Measurements from ENCODE around the gene SGTA. TPM values are rescaled to one million over a fixed set of nuclear protein-coding genes. Genes with fewer than 3 reads are reported as not detected.

The SGTA gene
- polyA plus RNA-seq, 1 donor (not counting 4 experiments of a cell fraction or from before 2014, with no cell fraction given), result 36.1 TPM

GRCh38 chr19:2791440-2791839, 8.4 kb upstream of the SGTA start:
- Histone ChIP-seq H3K36me3 (ENCODE audit: control insufficient read depth in 2 of 2, extremely low read depth in 1 of 2, insufficient read depth in 2 of 2, low read length in 2 of 2) (peaks cover 17 to 32% of the 10 kb centered on the region in 2 experiments), H3K79me2 (ENCODE audit: control insufficient read depth, insufficient read depth, low read length) (peaks cover 44% of the 10 kb centered on the region), H3K9ac (ENCODE audit: control insufficient read depth, extremely low read depth, insufficient read depth, low read length) (no peak overlapping the region), H3K9me3 (ENCODE audit: control insufficient read depth, low read depth, low read length) (no peaks in the 10 kb centered on the region), H3K9me1 (ENCODE audit: control insufficient read depth, extremely low read depth, insufficient read depth, low read length) (no peaks in the 10 kb centered on the region), H3K27me3 (ENCODE audit: control insufficient read depth, extremely low read depth, insufficient read depth, low read length) (no peaks in the 10 kb centered on the region), H2AFZ (ENCODE audit: control insufficient read depth, low read length) (no peak overlapping the region), H4K20me1 (ENCODE audit: control insufficient read depth, extremely low read depth, insufficient read depth, low read length) (no peaks in the 10 kb centered on the region), H3K27ac (ENCODE audit: control insufficient read depth, insufficient read depth, low read length) (no peak overlapping the region), H3K4me2 (ENCODE audit: control insufficient read depth, extremely low read depth, insufficient read depth, low read depth, low read length) (no peak overlapping the region), H3K4me1 (ENCODE audit: control insufficient read depth, extremely low read depth, insufficient read depth, low read length) (peaks cover 2% of the 10 kb centered on the region), H3K4me3 (ENCODE audit: control insufficient read depth in 2 of 3, extremely low read depth in 1 of 3, insufficient read depth in 2 of 3, low read depth in 1 of 3, low read length in 3 of 3) (no peak overlapping the region)
- dilution Hi-C loops (cut with MboI; ENCODE audit: extremely low pct_ligation_motif_present, low sequenced_read_pairs), result no loop called here
- FAIRE-seq (no peak), DNase-seq (ENCODE audit: low read depth, low spot score) (no peak)
- TF ChIP-seq EZH2 (IDR thresholded peaks at IDR 0.05; ENCODE audit: low read length) (no peak), CTCF (optimal IDR thresholded peaks at IDR 0.05 in 1 of 3, IDR thresholded peaks at IDR 0.05 in 1 of 3, conservative IDR thresholded peaks at IDR 0.05 in 1 of 3; ENCODE audit: extremely low read depth in 1 of 3, insufficient read depth in 2 of 3, low read length in 3 of 3) (no peak)

- DNase-seq (ENCODE audit: low read depth, low spot score) (no peak), FAIRE-seq (no peak)
- dilution Hi-C loops (cut with MboI; ENCODE audit: extremely low pct_ligation_motif_present, low sequenced_read_pairs), result no loop called here
- Histone ChIP-seq H3K9me1 (ENCODE audit: control insufficient read depth, extremely low read depth, insufficient read depth, low read length) (no peaks in the 10 kb centered on the region), H4K20me1 (ENCODE audit: control insufficient read depth, extremely low read depth, insufficient read depth, low read length) (no peaks in the 10 kb centered on the region), H3K4me3 (ENCODE audit: control insufficient read depth in 2 of 3, extremely low read depth in 1 of 3, insufficient read depth in 2 of 3, low read depth in 1 of 3, low read length in 3 of 3) (no peak overlapping the region), H3K9ac (ENCODE audit: control insufficient read depth, extremely low read depth, insufficient read depth, low read length) (no peak overlapping the region), H3K9me3 (ENCODE audit: control insufficient read depth, low read depth, low read length) (no peaks in the 10 kb centered on the region), H3K27me3 (ENCODE audit: control insufficient read depth, extremely low read depth, insufficient read depth, low read length) (no peaks in the 10 kb centered on the region), H3K79me2 (ENCODE audit: control insufficient read depth, insufficient read depth, low read length) (peaks cover 51% of the 10 kb centered on the region), H3K27ac (ENCODE audit: control insufficient read depth, insufficient read depth, low read length) (no peak overlapping the region), H2AFZ (ENCODE audit: control insufficient read depth, low read length) (no peak overlapping the region), H3K4me1 (ENCODE audit: control insufficient read depth, extremely low read depth, insufficient read depth, low read length) (peaks cover 5% of the 10 kb centered on the region), H3K4me2 (ENCODE audit: control insufficient read depth, extremely low read depth, insufficient read depth, low read depth, low read length) (no peak overlapping the region), H3K36me3 (ENCODE audit: control insufficient read depth in 2 of 2, extremely low read depth in 1 of 2, insufficient read depth in 2 of 2, low read length in 2 of 2) (peaks cover 13 to 31% of the 10 kb centered on the region in 2 experiments)
- TF ChIP-seq CTCF (optimal IDR thresholded peaks at IDR 0.05 in 1 of 3, IDR thresholded peaks at IDR 0.05 in 1 of 3, conservative IDR thresholded peaks at IDR 0.05 in 1 of 3; ENCODE audit: extremely low read depth in 1 of 3, insufficient read depth in 2 of 3, low read length in 3 of 3) (no peak), EZH2 (IDR thresholded peaks at IDR 0.05; ENCODE audit: low read length) (no peak)
Observed at GRCh38 chr19:2790557-2791271, 7.6 kb upstream of the SGTA start.

All from keratinocyte (primary cell).